ENCODE measurements around the gene DOCK9. TPM values are rescaled to one million over a fixed set of nuclear protein-coding genes. Genes with fewer than 3 reads are reported as not detected.

Gene DOCK9
- total and polyA plus RNA-seq, 2 donors (not counting 1 experiment from before 2014, with no cell fraction given): 18.5 to 28.0 TPM

- Histone ChIP-seq H3K79me2 (ENCODE audit: control insufficient read depth, insufficient read depth, low read length) (no peaks in the 10 kb centered on the region), H3K9ac (ENCODE audit: low read length) (no peak overlapping the region), H2AFZ (ENCODE audit: insufficient read depth, low read depth, low read length, poor library complexity, severe bottlenecking) (no peak overlapping the region), H3K4me2 (replicated peaks; ENCODE audit: low read depth, low read length, poor library complexity, severe bottlenecking) (no peak overlapping the region), H3K4me1 (ENCODE audit: control insufficient read depth in 2 of 2, insufficient read depth in 2 of 2, low read length in 2 of 2) (no peaks in the 10 kb centered on the region), H3K36me3 (replicated peaks in 1 of 2; ENCODE audit: control extremely low read depth in 1 of 2, control insufficient read depth in 1 of 2, extremely low read depth in 1 of 2, insufficient read depth in 2 of 2, low read length in 1 of 2) (peaks cover 0 to 9% of the 10 kb centered on the region in 2 experiments), H4K20me1 (ENCODE audit: control insufficient read depth, insufficient read depth, low read length, poor library complexity, severe bottlenecking) (no peaks in the 10 kb centered on the region), H3K9me3 (ENCODE audit: control extremely low read depth in 1 of 3, control insufficient read depth in 2 of 3, insufficient read depth in 1 of 3, low read length in 2 of 3) (no peaks in the 10 kb centered on the region), H3K27ac (ENCODE audit: low read length in 2 of 2) (no peak overlapping the region), H3K27me3 (replicated peaks in 1 of 4; ENCODE audit: control extremely low read depth in 1 of 4, control insufficient read depth in 3 of 4, insufficient read depth in 4 of 4, low read length in 3 of 4) (no peaks in the 10 kb centered on the region), H3K4me3 (ENCODE audit: control extremely low read depth in 1 of 5, extremely low read depth in 1 of 5, insufficient read depth in 1 of 5, low read depth in 2 of 5, low read length in 4 of 5) (no peak overlapping the region)
- ChIA-PET POLR2A (no interaction called here), CTCF (no interaction called here)
- WGBS (ENCODE audit: insufficient coverage): 96% methylated on average over 3 of the region's 10 CpGs
- intact Hi-C loops (cut with micrococcal nuclease): no loop called here
- Mint-ChIP-seq H3K27me3 (no peaks in the 10 kb centered on the region), H3K27ac (no peak overlapping the region), H3K4me1 (no peaks in the 10 kb centered on the region), H3K9me3 (ENCODE audit: insufficient read depth) (no peaks in the 10 kb centered on the region), H3K4me3 (no peak overlapping the region)
- ATAC-seq (ENCODE audit: low read depth): no peak
- no peak for DNase-seq
- TF ChIP-seq CTCF (IDR thresholded peaks at IDR 0.05) (no peak), EZH2 (IDR thresholded peaks at IDR 0.05; ENCODE audit: borderline replicate concordance, insufficient read depth, low read depth, low read length, poor library complexity, severe bottlenecking) (no peak)
Observed at GRCh38 chr13:98803921-98804320, 173.9 kb downstream of the DOCK9 start.

GRCh38 chr13:98803111-98803561, 174.7 kb downstream of the DOCK9 start:
- no peak overlapping the region for H3K9ac ChIP-seq (ENCODE audit: low read length)
- H3K4me1 ChIP-seq (ENCODE audit: control insufficient read depth in 2 of 2, insufficient read depth in 2 of 2, low read length in 2 of 2): no peaks in the 10 kb centered on the region
- no peaks in the 10 kb centered on the region for H4K20me1 ChIP-seq (ENCODE audit: control insufficient read depth, insufficient read depth, low read length, poor library complexity, severe bottlenecking)
- no peak overlapping the region for H3K27ac Mint-ChIP-seq
- no peak overlapping the region for H2AFZ ChIP-seq (ENCODE audit: insufficient read depth, low read depth, low read length, poor library complexity, severe bottlenecking)
- H3K9me3 Mint-ChIP-seq (ENCODE audit: insufficient read depth): no peaks in the 10 kb centered on the region
- no peaks in the 10 kb centered on the region for H3K4me1 Mint-ChIP-seq
- H3K36me3 ChIP-seq (replicated peaks in 1 of 2; ENCODE audit: control extremely low read depth in 1 of 2, control insufficient read depth in 1 of 2, extremely low read depth in 1 of 2, insufficient read depth in 2 of 2, low read length in 1 of 2): peaks cover 0 to 9% of the 10 kb centered on the region in 2 experiments
- H3K9me3 ChIP-seq (ENCODE audit: control extremely low read depth in 1 of 3, control insufficient read depth in 2 of 3, insufficient read depth in 1 of 3, low read length in 2 of 3): no peaks in the 10 kb centered on the region
- ATAC-seq (ENCODE audit: low read depth) (no peak), DNase-seq (no peak)
- ChIA-PET CTCF (no interaction called here), POLR2A (no interaction called here)
- intact Hi-C loops (cut with micrococcal nuclease): no loop called here
- H3K4me2 ChIP-seq (replicated peaks; ENCODE audit: low read depth, low read length, poor library complexity, severe bottlenecking): no peak overlapping the region
- no peak overlapping the region for H3K27ac ChIP-seq (ENCODE audit: low read length in 2 of 2)
- no peak overlapping the region for H3K4me3 Mint-ChIP-seq
- no peaks in the 10 kb centered on the region for H3K27me3 ChIP-seq (replicated peaks in 1 of 4; ENCODE audit: control extremely low read depth in 1 of 4, control insufficient read depth in 3 of 4, insufficient read depth in 4 of 4, low read length in 3 of 4)
- no peak overlapping the region for H3K4me3 ChIP-seq (ENCODE audit: control extremely low read depth in 1 of 5, extremely low read depth in 1 of 5, insufficient read depth in 1 of 5, low read depth in 2 of 5, low read length in 4 of 5)
- TF ChIP-seq CTCF (IDR thresholded peaks at IDR 0.05) (no peak), EZH2 (IDR thresholded peaks at IDR 0.05; ENCODE audit: borderline replicate concordance, insufficient read depth, low read depth, low read length, poor library complexity, severe bottlenecking) (no peak)
- 93% methylated on average over 6 of the region's 7 CpGs for WGBS (ENCODE audit: insufficient coverage)
- H3K79me2 ChIP-seq (ENCODE audit: control insufficient read depth, insufficient read depth, low read length): no peaks in the 10 kb centered on the region
- no peaks in the 10 kb centered on the region for H3K27me3 Mint-ChIP-seq
